ENCODE results near the gene HBG1. TPM values are rescaled to one million over a fixed set of nuclear protein-coding genes. Genes with fewer than 3 reads are reported as not detected.
"Not testable (repeated sequence)": the region's sequence is repeated elsewhere in the genome, so short reads cannot be mapped to it uniquely, and the experiment has no call there.

Gene HBG1
- total RNA-seq: not detected

- not testable (repeated sequence) for H3K4me3 Mint-ChIP-seq; H3K9me3 Mint-ChIP-seq; ATAC-seq (replicated peaks); H3K4me1 Mint-ChIP-seq; H3K36me3 Mint-ChIP-seq (ENCODE audit: low read depth); H3K27ac Mint-ChIP-seq
- H3K27me3 Mint-ChIP-seq: peaks cover 15% of the 10 kb centered on the region
Measured at GRCh38 chr11:5249807-5250396, at the start of gene HBG1. TSS of gene HBG1 (minus strand) at chr11:5249857. CDS start at chr11:5249804, 53 bp downstream.

- Mint-ChIP-seq H3K27ac (no peak overlapping the region), H3K9me3 (no peaks in the 10 kb centered on the region), H3K4me3 (no peak overlapping the region), H3K36me3 (ENCODE audit: low read depth) (no peaks in the 10 kb centered on the region), H3K4me1 (no peaks in the 10 kb centered on the region), H3K27me3 (peaks cover 13% of the 10 kb centered on the region)
- no peak for ATAC-seq (replicated peaks)
Measured at GRCh38 chr11:5298451-5298850, 48.8 kb upstream of the HBG1 start.

GRCh38 chr11:5297721-5298323 is 48.2 kb upstream of the HBG1 start:
- H3K36me3 Mint-ChIP-seq (ENCODE audit: low read depth): no peaks in the 10 kb centered on the region
- no peaks in the 10 kb centered on the region for H3K4me1 Mint-ChIP-seq
- no peak overlapping the region for H3K27ac Mint-ChIP-seq
- H3K4me3 Mint-ChIP-seq: no peak overlapping the region
- no peak for ATAC-seq (replicated peaks)
- H3K27me3 Mint-ChIP-seq: peaks cover 13% of the 10 kb centered on the region
- H3K9me3 Mint-ChIP-seq: no peaks in the 10 kb centered on the region

GRCh38 chr11:5294342-5294995 is 44.8 kb upstream of the HBG1 start:
- not testable (repeated sequence) for ATAC-seq (replicated peaks); H3K27me3 Mint-ChIP-seq; H3K27ac Mint-ChIP-seq; H3K36me3 Mint-ChIP-seq (ENCODE audit: low read depth); H3K9me3 Mint-ChIP-seq; H3K4me3 Mint-ChIP-seq; H3K4me1 Mint-ChIP-seq

GRCh38 chr11:5293028-5293427 is 43.4 kb upstream of the HBG1 start:
- H3K4me3 Mint-ChIP-seq: no peak overlapping the region
- ATAC-seq (replicated peaks): no peak
- peaks cover 8% of the 10 kb centered on the region for H3K27me3 Mint-ChIP-seq
- H3K27ac Mint-ChIP-seq: no peak overlapping the region
- H3K4me1 Mint-ChIP-seq: no peaks in the 10 kb centered on the region
- H3K36me3 Mint-ChIP-seq (ENCODE audit: low read depth): no peaks in the 10 kb centered on the region
- no peaks in the 10 kb centered on the region for H3K9me3 Mint-ChIP-seq

GRCh38 chr11:5291207-5291838 is 41.7 kb upstream of the HBG1 start:
- ATAC-seq (replicated peaks): no peak
- H3K4me3 Mint-ChIP-seq: no peak overlapping the region
- H3K9me3 Mint-ChIP-seq: no peaks in the 10 kb centered on the region

GRCh38 chr11:5290106-5290505 is 40.4 kb upstream of the HBG1 start:
- Mint-ChIP-seq H3K9me3 (no peaks in the 10 kb centered on the region), H3K36me3 (ENCODE audit: low read depth) (no peaks in the 10 kb centered on the region), H3K27ac (no peak overlapping the region), H3K4me1 (no peaks in the 10 kb centered on the region), H3K27me3 (peaks cover 3% of the 10 kb centered on the region), H3K4me3 (no peak overlapping the region)
- no peak for ATAC-seq (replicated peaks)

More at GRCh38 chr11:5291207-5291838, 41.7 kb upstream of the HBG1 start:
- Mint-ChIP-seq H3K4me1 (no peaks in the 10 kb centered on the region), H3K27ac (no peak overlapping the region), H3K27me3 (no peaks in the 10 kb centered on the region), H3K36me3 (ENCODE audit: low read depth) (no peaks in the 10 kb centered on the region)

GRCh38 chr11:5289696-5290095 is 40.0 kb upstream of the HBG1 start:
- no peaks in the 10 kb centered on the region for H3K4me1 Mint-ChIP-seq
- no peak overlapping the region for H3K4me3 Mint-ChIP-seq
- no peaks in the 10 kb centered on the region for H3K9me3 Mint-ChIP-seq
- peaks cover 6% of the 10 kb centered on the region for H3K27me3 Mint-ChIP-seq
- no peaks in the 10 kb centered on the region for H3K36me3 Mint-ChIP-seq (ENCODE audit: low read depth)
- H3K27ac Mint-ChIP-seq: no peak overlapping the region
- no peak for ATAC-seq (replicated peaks)

GRCh38 chr11:5288906-5289550 is 39.4 kb upstream of the HBG1 start:
- H3K4me3 Mint-ChIP-seq: no peak overlapping the region
- H3K36me3 Mint-ChIP-seq (ENCODE audit: low read depth): no peaks in the 10 kb centered on the region
- H3K4me1 Mint-ChIP-seq: no peaks in the 10 kb centered on the region
- no peaks in the 10 kb centered on the region for H3K9me3 Mint-ChIP-seq
- no peak for ATAC-seq (replicated peaks)
- H3K27ac Mint-ChIP-seq: no peak overlapping the region
- peaks cover 6% of the 10 kb centered on the region for H3K27me3 Mint-ChIP-seq

GRCh38 chr11:5288108-5288905 is 38.6 kb upstream of the HBG1 start:
- Mint-ChIP-seq H3K36me3 (ENCODE audit: low read depth) (no peaks in the 10 kb centered on the region), H3K27me3 (peaks cover 6% of the 10 kb centered on the region), H3K27ac (no peak overlapping the region)

GRCh38 chr11:5286901-5287300 is 37.2 kb upstream of the HBG1 start:
- ATAC-seq (replicated peaks): no peak
- no peak overlapping the region for H3K4me3 Mint-ChIP-seq
- H3K27me3 Mint-ChIP-seq: peaks cover 6% of the 10 kb centered on the region
- no peaks in the 10 kb centered on the region for H3K36me3 Mint-ChIP-seq (ENCODE audit: low read depth)
- no peak overlapping the region for H3K27ac Mint-ChIP-seq
- no peaks in the 10 kb centered on the region for H3K4me1 Mint-ChIP-seq
- H3K9me3 Mint-ChIP-seq: no peaks in the 10 kb centered on the region

More at GRCh38 chr11:5288108-5288905, 38.6 kb upstream of the HBG1 start:
- Mint-ChIP-seq H3K9me3 (no peaks in the 10 kb centered on the region), H3K4me1 (no peaks in the 10 kb centered on the region), H3K4me3 (no peak overlapping the region)
- no peak for ATAC-seq (replicated peaks)

- peaks cover 6% of the 10 kb centered on the region for H3K27me3 Mint-ChIP-seq
- H3K36me3 Mint-ChIP-seq (ENCODE audit: low read depth): no peaks in the 10 kb centered on the region
- H3K4me1 Mint-ChIP-seq: no peaks in the 10 kb centered on the region
- no peaks in the 10 kb centered on the region for H3K9me3 Mint-ChIP-seq
- H3K27ac Mint-ChIP-seq: no peak overlapping the region
- H3K4me3 Mint-ChIP-seq: no peak overlapping the region
- ATAC-seq (replicated peaks): no peak
Measured at GRCh38 chr11:5286351-5286750, 36.7 kb upstream of the HBG1 start.

- H3K27ac Mint-ChIP-seq: no peak overlapping the region
- H3K4me1 Mint-ChIP-seq: no peaks in the 10 kb centered on the region
- H3K27me3 Mint-ChIP-seq: peaks cover 6% of the 10 kb centered on the region
- H3K36me3 Mint-ChIP-seq (ENCODE audit: low read depth): no peaks in the 10 kb centered on the region
- no peaks in the 10 kb centered on the region for H3K9me3 Mint-ChIP-seq
- no peak overlapping the region for H3K4me3 Mint-ChIP-seq
- no peak for ATAC-seq (replicated peaks)
Measured at GRCh38 chr11:5285703-5286340, 36.2 kb upstream of the HBG1 start.
